Fibroblast of skin of abdomen (primary cell): Measurements from ENCODE around the gene SMURF2.
"Not testable (repeated sequence)": the region's sequence is repeated elsewhere in the genome, so short reads cannot be mapped to it uniquely, and the experiment has no call there.

Experiments
- DNase-seq: peaks from one replicate; pipeline ENCODE4 v3.0.0-alpha.2; 2013

The SMURF2 gene

DNA sequence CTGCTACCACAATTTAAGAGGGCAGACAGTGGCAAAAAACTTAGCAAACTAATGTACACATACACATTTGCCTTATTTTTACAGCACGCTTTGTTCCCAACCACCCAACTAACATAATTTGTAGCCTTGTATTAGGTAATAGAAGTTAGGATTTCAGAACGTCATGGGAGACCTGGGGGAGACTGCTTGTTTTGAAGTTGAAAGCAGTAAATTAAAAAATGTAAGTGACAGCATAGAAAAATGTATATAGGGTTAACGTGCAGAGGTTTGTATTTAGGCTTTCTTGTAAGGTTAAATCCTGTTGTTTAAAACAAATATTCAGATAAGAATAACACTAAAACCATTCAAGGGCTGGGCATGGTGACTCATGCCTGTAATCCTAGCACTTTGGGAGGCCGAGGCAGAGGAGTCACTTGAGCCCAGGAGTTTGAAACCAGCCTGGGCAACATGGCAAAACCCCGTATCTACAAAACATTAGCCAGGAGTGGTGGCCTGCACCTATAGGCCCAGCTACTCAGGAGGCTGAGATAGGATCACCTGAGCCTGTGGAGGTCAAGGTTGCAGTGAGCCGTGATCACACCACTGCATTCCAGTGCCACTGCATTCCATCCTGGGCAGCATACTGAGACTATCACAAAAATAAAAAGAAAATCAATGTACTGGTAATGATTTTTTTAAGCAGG is 2.3 kb upstream of the SMURF2 start:
- DNase-seq: not testable (repeated sequence)

DNA sequence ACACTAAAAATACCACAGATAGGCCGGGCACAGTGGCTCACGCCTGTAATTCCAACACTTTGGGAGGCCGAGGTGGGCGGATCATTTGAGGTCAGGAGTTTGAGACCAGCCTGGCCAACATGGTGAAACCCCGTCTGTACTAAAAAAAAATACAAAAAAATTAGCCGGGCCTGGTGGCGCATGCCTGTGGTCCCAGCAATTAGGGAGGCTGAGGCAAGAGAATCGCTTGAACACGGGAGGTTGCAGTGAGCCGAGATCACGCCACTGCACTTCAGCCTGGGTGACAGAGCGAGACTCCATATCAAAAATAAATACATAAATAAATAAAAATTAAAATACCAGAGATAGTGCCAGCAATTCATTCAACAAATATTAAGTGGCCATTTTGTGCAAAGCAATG is 1.7 kb upstream of the SMURF2 start:
- not testable (repeated sequence) for DNase-seq

DNA sequence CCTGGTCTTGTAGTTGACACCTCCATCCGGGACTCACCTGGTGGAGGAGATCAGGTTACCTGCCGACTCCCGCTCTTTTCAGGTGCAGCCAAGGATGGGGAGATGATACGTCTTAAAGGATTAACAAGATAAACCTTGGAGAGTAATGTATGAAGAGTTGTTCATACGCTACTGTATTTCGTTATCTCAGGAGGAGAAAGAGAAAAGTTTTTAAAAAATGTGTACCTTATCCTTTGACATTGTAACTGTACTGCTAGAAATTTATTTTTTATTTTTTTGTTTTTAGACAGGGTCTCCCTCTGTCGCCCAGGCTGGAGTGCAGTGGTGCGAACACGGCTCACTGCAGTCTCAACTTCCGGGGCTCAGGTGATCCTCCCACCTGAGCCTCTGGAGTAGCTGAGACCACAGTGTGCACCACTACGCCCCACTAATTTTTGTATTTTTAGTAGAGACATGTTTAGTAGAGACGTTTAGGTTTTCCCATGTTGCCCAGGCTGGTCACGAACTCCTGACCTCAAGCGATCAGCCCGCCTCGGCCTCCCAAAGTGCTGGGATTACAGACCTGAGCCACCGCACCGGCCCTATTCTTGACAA is 764 bp upstream of the SMURF2 start:
- DNase-seq: no peak

DNA sequence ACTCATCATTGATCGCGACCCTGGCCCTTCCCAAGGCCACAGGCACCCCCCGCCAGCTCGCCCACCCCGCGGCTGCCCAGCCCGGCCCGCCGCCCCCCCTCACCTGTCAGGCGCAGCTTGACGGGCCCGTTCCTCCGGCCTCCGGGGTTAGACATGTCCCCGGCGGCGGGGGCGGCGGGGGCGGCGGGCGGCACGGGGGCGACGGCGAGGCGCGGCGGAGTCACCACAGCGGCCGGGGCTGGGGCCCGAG is 456 bp downstream of the SMURF2 start:
- DNase-seq: no peak

DNA sequence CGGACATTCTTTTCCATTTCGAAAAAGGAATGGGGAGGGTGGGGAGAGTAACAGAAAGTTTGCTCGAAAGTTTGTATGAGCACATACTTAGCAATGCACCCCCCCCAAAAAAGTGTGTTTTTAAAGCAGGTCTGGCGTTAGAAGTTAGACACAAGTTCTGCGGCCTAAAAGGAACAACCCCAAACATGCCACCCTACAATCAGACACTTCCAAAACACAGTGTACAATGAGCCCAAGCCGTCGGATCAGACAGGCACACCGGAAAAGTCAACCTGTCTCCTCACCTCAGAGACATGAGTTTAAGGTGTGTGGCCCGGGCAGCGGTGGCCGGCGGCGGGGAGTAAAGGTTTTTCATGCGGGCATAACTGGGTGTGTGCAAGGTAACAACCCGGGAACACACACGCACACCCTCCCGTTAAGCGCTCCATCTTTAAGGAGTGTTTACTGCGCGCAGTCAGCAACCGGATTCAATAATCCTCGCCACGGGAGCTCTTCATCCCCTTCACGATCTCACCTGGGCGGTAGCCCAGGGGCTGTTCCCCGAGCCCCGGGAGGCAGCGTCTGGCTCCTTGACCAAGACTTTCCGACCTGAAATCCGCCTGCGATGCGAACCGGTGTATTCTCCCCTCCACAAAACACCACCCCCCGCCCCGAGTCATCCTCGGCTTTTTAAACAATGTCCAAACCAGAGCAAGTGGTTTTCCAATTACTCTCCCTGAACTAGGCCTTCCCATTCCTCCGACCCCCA is 955 bp downstream of the SMURF2 start:
- not testable (repeated sequence) for DNase-seq

DNA sequence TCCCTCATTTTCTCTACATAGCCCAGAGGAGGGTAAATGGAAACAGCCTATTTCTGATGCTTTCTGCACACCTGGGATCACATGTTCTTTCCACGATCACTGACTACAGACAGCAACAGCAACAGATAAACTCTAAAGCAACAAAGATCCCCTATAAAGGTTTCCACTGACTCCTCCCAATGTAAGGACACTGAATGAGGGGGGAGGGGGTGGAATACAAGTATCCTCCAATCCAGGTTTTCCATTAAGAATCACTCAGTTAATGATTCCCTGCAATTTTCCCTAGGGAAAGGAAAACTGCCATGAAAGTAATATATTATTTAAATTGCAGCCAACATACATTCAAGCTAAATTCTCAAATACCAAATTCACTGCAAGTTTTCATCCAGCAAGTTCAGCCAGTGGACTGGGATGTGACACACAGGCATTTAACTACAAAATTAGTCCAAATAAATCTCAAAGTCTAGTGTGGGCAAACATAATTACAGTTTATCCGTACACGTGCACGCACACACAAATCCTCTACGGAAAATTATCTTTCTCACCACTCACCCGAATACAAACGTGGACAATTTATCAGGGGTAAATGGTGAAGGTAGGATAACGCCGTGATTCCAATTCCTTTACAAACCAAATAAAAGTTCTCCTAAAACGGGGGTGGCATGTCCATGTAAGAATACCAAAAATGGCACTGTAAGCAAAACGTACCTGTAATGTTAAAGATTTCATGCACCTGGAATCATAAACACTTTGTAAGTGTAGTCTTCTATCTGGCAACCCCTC is 1.7 kb downstream of the SMURF2 start:
- DNase-seq: peak; percentile 51

DNA sequence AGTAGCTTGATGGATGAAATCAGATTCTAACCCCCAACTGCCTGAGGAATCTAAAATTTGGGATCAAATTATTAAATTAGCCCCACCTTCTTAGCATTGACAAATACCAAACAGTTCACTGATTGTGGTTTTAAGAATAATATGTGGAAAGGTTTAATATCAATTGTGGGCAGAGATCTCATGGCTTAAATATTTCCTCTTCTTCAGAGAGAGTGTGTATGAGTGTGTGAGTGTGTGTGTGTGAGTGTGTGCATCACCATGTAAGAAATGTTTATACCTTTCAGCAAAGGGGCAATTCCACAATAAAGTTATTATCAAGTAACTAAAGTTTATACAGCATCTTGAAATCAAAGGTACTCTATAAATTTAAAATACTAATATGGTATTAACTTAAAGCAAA is 3.2 kb downstream of the SMURF2 start:
- DNase-seq: peak; percentile 87

DNA sequence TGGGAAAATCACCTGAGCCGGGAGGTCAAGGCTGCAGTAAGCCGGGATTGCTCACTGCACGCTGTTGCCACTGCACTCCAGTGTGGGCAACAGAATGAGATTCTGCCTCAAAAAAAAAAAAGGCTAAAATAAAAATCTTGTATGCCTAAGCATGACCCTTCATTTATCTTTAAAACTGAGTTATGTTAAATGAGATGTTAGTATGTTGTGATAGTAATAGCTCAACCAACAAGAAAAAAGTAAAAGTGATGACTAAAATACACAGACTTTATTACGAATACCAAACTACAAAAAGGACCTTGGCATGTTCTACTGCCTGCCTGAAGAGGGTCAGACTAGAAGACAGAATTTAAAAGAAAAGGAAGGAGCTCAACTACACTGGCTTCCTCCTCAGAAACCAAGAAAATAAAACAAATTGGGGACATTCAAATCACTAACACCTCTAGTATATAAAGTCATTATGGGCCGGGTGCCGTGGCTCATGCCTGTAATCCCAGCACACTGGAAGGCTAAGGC is 4.4 kb downstream of the SMURF2 start:
- no peak for DNase-seq

DNA sequence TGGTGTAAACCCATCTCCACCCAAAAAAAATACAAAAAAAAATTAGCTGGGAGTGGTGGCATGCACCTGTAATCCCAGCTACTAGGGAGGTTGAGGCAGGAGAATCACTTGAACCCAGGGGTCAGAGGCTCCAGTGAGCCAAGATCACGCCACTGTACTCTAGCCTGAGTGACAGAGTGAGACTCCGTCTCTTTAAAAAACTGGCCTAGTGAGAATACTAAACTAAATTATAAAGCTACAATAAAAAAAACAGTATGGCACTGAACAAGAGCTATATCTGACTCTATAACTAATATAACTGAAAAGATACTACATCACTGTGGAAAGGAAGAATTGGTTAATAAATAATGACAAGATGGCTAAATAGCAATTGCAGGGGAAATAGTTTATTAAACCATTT is 6.4 kb downstream of the SMURF2 start:
- DNase-seq: no peak

DNA sequence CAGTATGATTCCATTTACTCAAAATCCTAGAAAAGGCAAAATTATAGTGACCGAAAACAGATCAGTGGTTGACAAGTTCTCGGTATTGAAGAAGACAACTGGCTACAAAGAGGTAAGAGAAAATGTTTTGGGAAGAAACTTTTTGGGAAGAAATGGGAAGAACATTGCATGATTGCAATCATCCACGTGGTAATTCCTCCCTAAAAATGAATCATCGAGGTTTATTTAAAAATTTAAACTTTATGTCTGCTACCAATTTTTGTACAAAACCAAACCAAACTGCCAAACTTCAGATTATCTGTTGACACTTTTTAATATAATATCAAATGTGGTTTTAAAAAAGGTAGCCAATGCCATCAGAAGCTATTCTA is 8.1 kb downstream of the SMURF2 start:
- DNase-seq: no peak

DNA sequence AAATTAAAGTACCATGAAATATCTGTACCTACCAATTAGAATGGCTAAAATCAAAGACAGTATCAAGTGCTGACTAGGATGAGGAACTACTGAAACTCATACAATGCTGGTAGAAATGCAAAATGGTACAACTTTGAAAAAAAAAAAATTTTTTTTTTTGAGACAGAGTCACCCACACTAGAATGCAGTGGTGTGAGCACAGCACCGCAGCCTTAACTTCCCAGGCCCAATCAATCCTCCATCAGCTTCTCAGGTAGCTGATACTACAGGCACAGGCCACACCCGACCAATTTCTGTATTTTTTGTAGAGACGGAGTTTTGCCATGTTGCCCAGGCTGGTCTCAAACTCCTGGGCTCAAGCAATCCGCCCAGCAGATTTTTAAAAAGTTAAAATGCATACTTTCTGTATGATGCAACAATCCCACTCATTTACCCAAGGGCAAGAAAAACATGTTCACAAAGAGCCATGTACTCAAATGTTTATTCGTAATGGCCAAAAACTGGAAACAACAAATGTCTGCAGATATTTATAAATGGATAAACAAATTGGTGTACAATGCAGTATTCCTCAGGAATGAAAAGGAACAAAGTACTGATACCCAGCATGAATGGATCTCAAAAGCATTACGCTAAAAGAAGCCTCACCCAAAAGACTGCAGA is 8.7 kb downstream of the SMURF2 start:
- peak; percentile 55 for DNase-seq

DNA sequence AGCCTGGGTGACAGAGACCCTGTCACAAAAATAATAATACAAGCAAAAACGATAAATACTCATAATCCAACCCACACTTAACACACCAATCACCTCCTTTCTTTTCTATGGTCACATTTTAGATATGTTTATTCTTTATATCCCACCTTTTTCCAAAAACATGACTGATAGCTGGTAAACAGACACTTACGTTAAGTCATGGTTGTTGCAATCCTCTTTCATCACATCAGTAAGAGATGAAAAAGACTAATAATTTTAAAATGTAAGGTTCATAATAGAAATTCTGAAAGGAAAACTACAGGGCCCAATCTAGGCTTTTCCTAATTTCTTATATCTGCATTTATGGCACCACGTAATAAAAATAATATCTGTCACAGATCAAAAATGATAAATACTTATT is 10.2 kb downstream of the SMURF2 start:
- no peak for DNase-seq

DNA sequence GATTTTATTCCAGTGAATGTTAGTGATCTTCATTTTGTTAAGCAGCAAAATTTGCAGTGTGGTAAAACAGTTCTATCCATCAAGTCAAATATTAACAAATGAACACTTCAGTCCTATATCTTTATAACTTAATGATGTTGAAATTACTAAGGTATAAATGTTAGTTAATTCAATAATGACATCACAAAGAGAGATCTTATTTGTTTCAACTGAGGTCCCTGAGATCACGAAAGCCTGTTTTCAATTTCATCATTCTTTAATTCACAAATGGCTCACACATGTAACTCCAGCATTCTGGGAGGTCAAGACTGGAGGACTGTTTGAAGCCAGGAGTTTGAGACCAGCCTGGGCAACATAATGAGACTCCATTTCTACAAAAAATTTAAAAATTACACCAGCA is 13.9 kb downstream of the SMURF2 start:
- DNase-seq: peak; percentile 39

DNA sequence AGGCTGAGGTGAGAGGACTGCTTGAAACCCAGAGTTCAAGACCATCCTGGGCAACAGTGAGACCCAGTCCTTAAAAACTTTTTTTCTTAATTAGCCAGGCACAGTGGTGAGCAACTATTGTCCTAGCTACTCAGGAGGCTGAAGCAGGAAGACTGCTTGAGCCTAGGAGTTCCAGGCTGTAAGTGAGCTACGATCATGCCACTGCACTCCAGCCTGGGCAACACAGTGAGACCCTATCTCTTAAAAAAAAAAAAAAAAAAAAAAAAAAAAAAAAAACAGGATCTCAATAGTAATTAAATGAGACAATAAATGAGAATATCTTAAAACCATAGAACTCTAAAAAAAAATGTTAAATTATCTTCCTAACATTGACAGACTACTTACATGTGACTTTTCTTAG is 14.3 kb downstream of the SMURF2 start:
- no peak for DNase-seq

DNA sequence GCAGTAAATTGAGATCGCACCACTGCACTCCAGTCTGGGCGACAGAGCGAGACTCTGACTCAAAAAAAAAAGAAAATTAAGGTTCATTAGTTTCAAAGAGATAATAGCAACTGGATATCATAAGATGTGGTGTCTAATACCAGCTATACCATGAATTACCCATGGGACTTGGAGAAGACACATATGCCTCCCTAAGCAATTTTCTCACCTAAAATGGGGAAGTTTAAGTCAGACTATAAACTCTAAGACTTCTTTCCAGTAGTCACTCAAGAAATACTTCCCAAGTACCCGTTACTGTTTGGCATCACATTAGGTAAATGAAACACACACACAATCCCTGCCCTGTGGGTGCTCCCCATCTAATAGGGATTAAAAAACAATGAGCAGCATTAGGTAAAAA is 22.6 kb downstream of the SMURF2 start:
- no peak for DNase-seq

DNA sequence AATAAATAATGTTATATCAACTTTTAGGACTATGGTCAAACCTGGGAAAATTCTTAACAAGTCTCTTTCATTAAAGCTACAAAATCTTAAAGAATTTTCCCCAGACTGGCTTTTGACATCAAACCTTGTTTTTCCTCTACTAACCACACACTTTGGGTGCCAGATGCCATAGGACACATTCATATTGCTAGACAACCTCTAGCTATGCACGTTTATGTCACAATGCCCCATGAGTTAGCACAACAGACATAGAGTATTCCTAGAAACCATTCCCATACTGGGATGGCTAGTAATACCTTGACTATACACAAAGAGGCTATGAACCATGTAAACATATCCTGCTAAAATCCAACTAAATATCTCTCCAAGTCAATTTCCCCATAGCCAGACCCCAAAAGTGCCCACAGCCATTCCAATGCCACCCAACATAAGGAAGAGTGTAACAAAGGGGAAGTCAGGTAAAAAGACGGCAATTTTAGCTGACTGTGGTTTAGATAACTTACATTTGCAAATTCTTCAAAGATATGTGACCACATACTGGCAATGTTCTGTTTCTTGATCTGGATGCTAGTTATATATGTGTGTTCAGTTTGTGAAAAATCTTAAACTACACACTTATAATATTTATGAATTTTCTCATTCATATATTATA is 23.4 kb downstream of the SMURF2 start:
- DNase-seq: peak; percentile 41

DNA sequence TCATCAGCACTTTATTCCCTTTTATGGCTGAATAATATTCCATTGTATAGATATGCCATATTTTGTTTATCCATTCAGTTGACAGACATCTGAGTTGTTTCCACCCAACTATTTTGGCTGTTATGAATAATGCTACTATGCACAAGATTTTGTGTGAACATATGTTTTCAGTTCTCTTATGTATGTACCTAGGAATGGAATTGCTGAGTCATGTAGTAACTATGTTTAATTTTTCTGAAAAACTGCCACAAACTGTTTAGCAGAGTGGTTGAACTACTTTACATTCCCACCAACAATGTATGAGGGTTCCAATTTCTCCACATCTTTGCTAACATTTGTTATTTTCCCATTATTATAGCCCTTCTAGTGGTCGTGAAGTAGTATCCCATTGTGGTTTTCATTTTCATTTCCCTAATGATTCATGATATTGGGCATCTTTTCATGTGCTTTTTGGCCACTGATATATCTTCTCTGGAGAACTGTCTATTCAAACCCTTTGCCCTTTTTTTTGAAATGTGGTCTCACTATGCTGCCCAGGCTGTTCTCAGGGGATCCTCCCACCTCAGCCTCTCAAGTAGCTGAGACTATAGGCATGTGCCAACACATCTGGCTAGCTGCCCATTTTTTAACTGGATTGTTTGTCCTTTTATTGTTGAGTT is 26.3 kb downstream of the SMURF2 start:
- DNase-seq: peak; percentile 97

DNA sequence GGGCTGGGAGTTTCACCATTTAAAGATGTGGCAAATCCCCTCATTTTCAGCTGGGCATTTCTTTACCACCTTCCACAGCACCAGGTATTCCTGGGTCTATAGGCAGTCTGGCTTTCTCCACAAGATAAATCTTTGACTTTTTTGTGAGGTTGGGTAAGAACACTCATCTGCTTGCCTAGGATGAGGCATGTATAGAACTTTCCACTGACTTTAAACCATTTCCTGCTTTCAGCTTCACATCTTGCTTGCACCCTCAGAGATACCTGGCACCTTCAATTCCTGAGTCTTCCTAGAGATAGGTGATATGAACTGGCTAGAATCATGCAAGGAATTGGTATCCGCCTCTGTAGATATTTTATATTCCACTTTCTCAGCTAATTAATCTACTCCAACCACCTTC is 27.9 kb downstream of the SMURF2 start:
- no peak for DNase-seq

DNA sequence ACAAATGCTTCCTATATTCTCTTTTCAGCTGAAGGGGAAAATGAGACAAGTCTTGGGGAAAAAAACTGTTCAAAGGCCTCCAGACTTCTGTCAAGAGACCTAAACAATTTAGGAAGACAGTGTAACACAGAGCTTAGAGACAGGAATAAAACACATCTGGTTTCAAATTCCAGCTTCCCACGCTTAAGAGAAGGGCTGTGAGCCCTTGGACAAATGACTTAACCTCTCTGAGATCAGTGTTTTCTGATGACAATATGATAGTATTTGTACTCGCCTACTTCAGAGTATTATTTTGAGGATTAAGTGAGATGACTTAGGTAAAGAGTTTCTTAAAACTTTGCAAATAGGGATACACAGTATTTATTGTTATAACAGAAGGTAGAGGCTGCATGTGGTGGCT is 29.5 kb downstream of the SMURF2 start:
- DNase-seq: peak; percentile 22

DNA sequence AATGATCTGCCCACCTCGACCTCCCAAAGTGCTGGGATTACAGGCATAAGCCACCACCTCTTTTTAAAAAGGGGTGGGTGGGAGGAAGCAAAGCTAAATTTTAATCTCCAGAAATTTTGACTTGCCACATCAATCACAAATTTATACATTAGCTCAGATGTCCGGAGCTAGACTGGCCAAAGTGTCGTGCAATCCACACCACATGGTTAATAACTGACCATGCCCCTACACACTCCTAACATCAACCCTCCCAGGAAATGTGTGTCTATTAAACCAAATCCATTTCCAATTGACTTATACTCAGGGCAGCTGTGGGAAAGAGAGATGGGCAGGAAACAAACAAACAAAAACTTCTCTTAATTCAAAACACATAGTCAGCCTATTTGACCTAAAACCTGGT is 29.9 kb downstream of the SMURF2 start:
- no peak for DNase-seq

DNA sequence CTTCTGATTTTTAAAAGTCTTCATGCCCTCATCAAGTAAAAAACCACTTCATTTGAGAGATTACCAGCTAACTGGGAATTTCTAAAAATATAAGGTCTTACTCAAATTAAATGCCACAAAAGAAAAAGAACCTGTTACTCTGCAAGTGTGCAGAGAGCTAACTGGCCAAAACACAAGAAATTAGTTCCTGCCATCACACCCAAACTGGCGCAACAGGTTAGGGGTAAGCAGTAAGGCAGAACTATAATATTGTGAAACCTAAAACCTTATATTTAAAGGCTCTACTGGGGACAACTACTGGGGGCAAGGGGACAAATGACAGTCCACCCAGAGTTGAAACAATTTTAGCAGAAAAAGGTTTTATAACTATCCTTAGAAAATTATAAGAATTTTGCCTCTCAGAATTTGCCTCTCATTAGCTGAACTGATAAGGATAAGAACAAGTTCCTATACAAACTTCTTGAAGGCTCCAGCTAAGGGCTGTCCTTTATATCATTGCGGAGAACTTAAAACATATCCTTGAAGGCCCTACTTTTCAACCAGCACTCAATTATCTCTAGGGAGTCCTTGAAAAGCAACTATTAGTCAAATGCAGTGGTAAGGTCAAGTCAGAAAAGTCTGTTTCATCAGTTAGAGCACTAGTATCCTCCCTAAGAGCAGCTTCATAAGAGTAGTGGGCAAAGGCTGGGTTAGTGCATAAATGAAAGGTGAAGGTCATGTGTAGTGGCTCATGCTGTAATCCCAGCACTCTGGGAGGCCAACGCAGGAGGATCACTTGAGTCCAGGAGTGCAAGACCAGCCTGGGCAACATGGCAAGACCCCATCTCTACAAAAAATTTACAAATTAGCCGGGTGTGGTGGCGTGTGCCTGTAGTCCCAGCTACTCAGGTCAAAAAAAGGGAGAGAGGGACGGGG is 31.5 kb downstream of the SMURF2 start:
- no peak for DNase-seq
